NOMO-1 treated with DMSO at 0.1 percent for 48 hours (cell line): ENCODE measurements around the gene COL5A2.

Experiments
- DNase-seq: peaks from one replicate; lab custom pipeline; 2025; ENCODE audit not compliant: unreplicated experiment; lab: John Stamatoyannopoulos, UW

COL5A2 gene

GRCh38 chr2:189109921-189110397 lies 69.6 kb downstream of the COL5A2 start:
- no peak for DNase-seq

- no peak for DNase-seq
Measured at GRCh38 chr2:189104934-189105333, 74.6 kb downstream of the COL5A2 start.

- DNase-seq: no peak
Measured at GRCh38 chr2:189102735-189103134, 76.8 kb downstream of the COL5A2 start.

- no peak for DNase-seq
Measured at GRCh38 chr2:189097934-189098333, 81.6 kb downstream of the COL5A2 start.

- DNase-seq: no peak
Measured at GRCh38 chr2:189096769-189097447, 82.7 kb downstream of the COL5A2 start.

GRCh38 chr2:189095101-189095500 lies 84.5 kb downstream of the COL5A2 start:
- DNase-seq: no peak

GRCh38 chr2:189092936-189093335 lies 86.6 kb downstream of the COL5A2 start:
- DNase-seq: no peak

GRCh38 chr2:189091253-189091652 lies 88.3 kb downstream of the COL5A2 start:
- no peak for DNase-seq

GRCh38 chr2:189088591-189089205 lies 90.9 kb downstream of the COL5A2 start:
- no peak for DNase-seq

- no peak for DNase-seq
Measured at GRCh38 chr2:189086710-189087109, 92.9 kb downstream of the COL5A2 start.

GRCh38 chr2:189086250-189086649 lies 93.3 kb downstream of the COL5A2 start:
- DNase-seq: no peak

- no peak for DNase-seq
Measured at GRCh38 chr2:189083606-189084005, 96.0 kb downstream of the COL5A2 start.

- DNase-seq: no peak
Measured at GRCh38 chr2:189083106-189083505, 96.5 kb downstream of the COL5A2 start.

- DNase-seq: no peak
Measured at GRCh38 chr2:189082376-189082975, 97.1 kb downstream of the COL5A2 start.

- DNase-seq: no peak
Measured at GRCh38 chr2:189076572-189076971, 103.0 kb downstream of the COL5A2 start.

GRCh38 chr2:189076120-189076519 lies 103.4 kb downstream of the COL5A2 start:
- no peak for DNase-seq

- no peak for DNase-seq
Measured at GRCh38 chr2:189074506-189074905, 105.1 kb downstream of the COL5A2 start.

- no peak for DNase-seq
Measured at GRCh38 chr2:189072036-189072435, 107.5 kb downstream of the COL5A2 start.

- no peak for DNase-seq
Measured at GRCh38 chr2:189069855-189070619, 109.5 kb downstream of the COL5A2 start.

GRCh38 chr2:189066037-189066436 lies 113.5 kb downstream of the COL5A2 start:
- DNase-seq: no peak

- DNase-seq: no peak
Measured at GRCh38 chr2:189060096-189060642, 119.4 kb downstream of the COL5A2 start.
